ENCODE results near the gene TNFRSF1B.
"Not testable (repeated sequence)": the region's sequence is repeated elsewhere in the genome, so short reads cannot be mapped to it uniquely, and the experiment has no call there.

TNFRSF1B gene

GRCh38 chr1:12224092-12224491, 57.3 kb downstream of the TNFRSF1B start:
- DNase-seq: not testable (repeated sequence)

- DNase-seq: no peak
These were observed 62.2 kb downstream of the TNFRSF1B start for GRCh38 chr1:12228979-12229378.

- no peak for DNase-seq
These were observed 62.6 kb downstream of the TNFRSF1B start for GRCh38 chr1:12229386-12229834.

- DNase-seq: peak; percentile 75
These were observed 63.2 kb downstream of the TNFRSF1B start, which contains the start of gene VPS13D for GRCh38 chr1:12229835-12230548. TSS of gene VPS13D (plus strand) at chr1:12230030. CDS start at chr1:12234267, 4,237 bp downstream.

- DNase-seq: peak; percentile 40
These were observed 63.9 kb downstream of the TNFRSF1B start for GRCh38 chr1:12230549-12231275.

GRCh38 chr1:12231276-12231595, 64.4 kb downstream of the TNFRSF1B start:
- no peak for DNase-seq

- no peak for DNase-seq
These were observed 65.4 kb downstream of the TNFRSF1B start for GRCh38 chr1:12232221-12232620.

GRCh38 chr1:12244078-12244477, 77.3 kb downstream of the TNFRSF1B start:
- peak; percentile 14 for DNase-seq

- no peak for DNase-seq
These were observed 77.8 kb downstream of the TNFRSF1B start for GRCh38 chr1:12244585-12244984.

- no peak for DNase-seq
These were observed 78.3 kb downstream of the TNFRSF1B start for GRCh38 chr1:12245116-12245515.

- no peak for DNase-seq
These were observed 78.9 kb downstream of the TNFRSF1B start for GRCh38 chr1:12245733-12246132.

- DNase-seq: no peak
These were observed 79.8 kb downstream of the TNFRSF1B start for GRCh38 chr1:12246584-12246983.

- DNase-seq: peak; percentile 40
These were observed 82.4 kb downstream of the TNFRSF1B start for GRCh38 chr1:12249181-12249580.

GRCh38 chr1:12249748-12250147, 83.0 kb downstream of the TNFRSF1B start:
- no peak for DNase-seq

- DNase-seq: no peak
These were observed 84.7 kb downstream of the TNFRSF1B start for GRCh38 chr1:12251442-12251841.

GRCh38 chr1:12255913-12256312, 89.1 kb downstream of the TNFRSF1B start:
- DNase-seq: no peak

- DNase-seq: no peak
These were observed 91.5 kb downstream of the TNFRSF1B start for GRCh38 chr1:12258272-12258671.
